GM12878 (cell line): ENCODE measurements around the gene ENTREP3. TPM values are rescaled to one million over a fixed set of nuclear protein-coding genes. Genes with fewer than 3 reads are reported as not detected.

Source experiments
- BCL11A ChIP-seq: IDR thresholded peaks from 2 replicates; pipeline ENCODE4 v1.6.1; 2011; ENCODE audit warnings: low read depth, low read length
- CREM ChIP-seq: IDR thresholded peaks from 2 replicates; pipeline ENCODE4 v1.6.1; 2014; ENCODE audit warnings: antibody characterized with exemption, low read depth
- ESRRA ChIP-seq: IDR thresholded peaks from 2 replicates; pipeline ENCODE4 v1.6.1; 2012; ENCODE audit warnings: mild to moderate bottlenecking, low read length, improper control_type of control experiment
- FOXK2 ChIP-seq: fragments of 450-650 bp; IDR thresholded peaks from 2 replicates; pipeline ENCODE4 v1.6.1; 2017; ENCODE audit warnings: mild to moderate bottlenecking, moderate library complexity
- GATAD2B ChIP-seq: fragments of 450-650 bp; conservative IDR thresholded peaks from 2 replicates; pipeline ENCODE4 v1.6.1; 2017; ENCODE audit warnings: low read depth, mild to moderate bottlenecking, moderate library complexity
- HDGF ChIP-seq: fragments of 450-650 bp; IDR thresholded peaks from 2 replicates; pipeline ENCODE4 v1.6.1; 2016; ENCODE audit warnings: antibody characterized with exemption
- LARP7 ChIP-seq: fragments of 450-650 bp; IDR thresholded peaks from 2 replicates; pipeline ENCODE4 v1.6.1; 2017; ENCODE audit warnings: mild to moderate bottlenecking
- MEF2B ChIP-seq: fragments of 450-650 bp; IDR thresholded peaks from 2 replicates; pipeline ENCODE4 v1.6.1; 2018; ENCODE audit warnings: mild to moderate bottlenecking, moderate library complexity; ENCODE audit not compliant: partially characterized antibody, poor library complexity, severe bottlenecking
- MTA2 ChIP-seq: fragments of 450-650 bp; IDR thresholded peaks from 2 replicates; pipeline ENCODE4 v1.6.1; 2016; ENCODE audit warnings: low read depth, mild to moderate bottlenecking, moderate library complexity
- NFIC ChIP-seq: IDR thresholded peaks from 2 replicates; pipeline ENCODE4 v1.6.1; 2012; ENCODE audit warnings: low read depth, mild to moderate bottlenecking, inconsistent platforms, low read length, moderate library complexity
- NFYB ChIP-seq: IDR thresholded peaks from 2 replicates; pipeline ENCODE4 v1.6.1; 2011; ENCODE audit warnings: low read depth, mild to moderate bottlenecking, low read length, improper control_type of control experiment, moderate library complexity; ENCODE audit not compliant: insufficient read depth
- NR2C1 ChIP-seq: fragments of 450-650 bp; IDR thresholded peaks from 2 replicates; pipeline ENCODE4 v1.6.1; 2017; ENCODE audit warnings: antibody characterized with exemption, mild to moderate bottlenecking, moderate library complexity
- NR2C2 ChIP-seq: IDR thresholded peaks from 2 replicates; pipeline ENCODE4 v1.6.1; 2011; ENCODE audit warnings: borderline replicate concordance, low read depth; ENCODE audit not compliant: control insufficient read depth, insufficient read length
- PAX8 ChIP-seq: fragments of 450-650 bp; IDR thresholded peaks from 2 replicates; pipeline ENCODE4 v1.6.1; 2017; ENCODE audit warnings: mild to moderate bottlenecking, moderate library complexity
- POLR2AphosphoS5 ChIP-seq: IDR thresholded peaks from 2 replicates; pipeline ENCODE4 v1.6.1; 2011; ENCODE audit warnings: mild to moderate bottlenecking, low read length, inconsistent platforms
- RBBP5 ChIP-seq: fragments of 200-600 bp; sonication (generic); conservative IDR thresholded peaks from 2 replicates; pipeline ENCODE4 v1.6.1; 2016
- RELA ChIP-seq: fragments of 450-650 bp; IDR thresholded peaks from 2 replicates; pipeline ENCODE4 v1.8.0; 2014; ENCODE audit warnings: borderline replicate concordance; ENCODE audit not compliant: partially characterized antibody
- SPI1 ChIP-seq: IDR thresholded peaks from 2 replicates; pipeline ENCODE4 v1.6.1; 2011; ENCODE audit warnings: low read depth, mild to moderate bottlenecking, low read length, moderate library complexity, borderline replicate concordance; ENCODE audit not compliant: insufficient read depth
- SREBF2 ChIP-seq: IDR thresholded peaks from 2 replicates; pipeline ENCODE4 v1.6.1; 2012; ENCODE audit warnings: mild to moderate bottlenecking, low read length
- polyA plus RNA-seq, 11 experiments: library from polyadenylated mRNA; depleted of rRNA in 4 of 11; unstranded in 6 of 11; stranded (reverse) in 5 of 11; fragments of >200 nt; fragmentation: Nextera tagmentation in 4 of 11; fragmentation: Illumina TruSeq in 1 of 11; extraction: Ambion mirVana in 4 of 11; extraction: Trizol in 1 of 11; gene quantifications; 1 replicate in 1 of 11; 2 replicates in 10 of 11; pipeline versions ENCODE4 v1.2.1 to v1.2.3, GENCODE V29; 2011 to 2016; ENCODE audit warnings: inconsistent platforms in 2 of 11, missing spikeins in 2 of 11, low read depth in 1 of 11
- total RNA-seq, 4 experiments: library from RNA; depleted of rRNA in 3 of 4; stranded (reverse); fragments of >200 nt in 3 of 4; fragmentation: Illumina TruSeq in 1 of 4; extraction: Trizol in 1 of 4; gene quantifications; 2 replicates each; pipeline versions ENCODE4 v1.2.1 to v1.2.3, GENCODE V29; 2013 to 2021
- TF ChIP-seq, protein P1 (sequence below): fragments of 450-650 bp; IDR thresholded peaks from 2 replicates; pipeline ENCODE4 v1.6.1; 2017; ENCODE audit warnings: antibody characterized with exemption, mild to moderate bottlenecking, moderate library complexity
- TF ChIP-seq, protein P2 (sequence below): IDR thresholded peaks from 2 replicates; pipeline ENCODE4 v1.6.1; 2011; ENCODE audit warnings: borderline replicate concordance, low read depth, mild to moderate bottlenecking, moderate library complexity, low read length; ENCODE audit not compliant: insufficient read depth, poor library complexity, severe bottlenecking
- TF ChIP-seq, protein P3 (sequence below): fragments of 450-650 bp; IDR thresholded peaks from 2 replicates; pipeline ENCODE4 v1.6.1; 2017; ENCODE audit warnings: mild to moderate bottlenecking
- TF ChIP-seq, protein P4 (sequence below): fragments of 450-650 bp; IDR thresholded peaks from 2 replicates; pipeline ENCODE4 v1.6.1; 2017; ENCODE audit warnings: low read depth, mild to moderate bottlenecking, moderate library complexity

ENTREP3 gene
- total and polyA plus RNA-seq, 10 of the 15 experiments (the other 5 are each of a cell fraction or from before 2014, with no cell fraction given): 1.7 to 31.8 (median 3.9) TPM

DNA sequence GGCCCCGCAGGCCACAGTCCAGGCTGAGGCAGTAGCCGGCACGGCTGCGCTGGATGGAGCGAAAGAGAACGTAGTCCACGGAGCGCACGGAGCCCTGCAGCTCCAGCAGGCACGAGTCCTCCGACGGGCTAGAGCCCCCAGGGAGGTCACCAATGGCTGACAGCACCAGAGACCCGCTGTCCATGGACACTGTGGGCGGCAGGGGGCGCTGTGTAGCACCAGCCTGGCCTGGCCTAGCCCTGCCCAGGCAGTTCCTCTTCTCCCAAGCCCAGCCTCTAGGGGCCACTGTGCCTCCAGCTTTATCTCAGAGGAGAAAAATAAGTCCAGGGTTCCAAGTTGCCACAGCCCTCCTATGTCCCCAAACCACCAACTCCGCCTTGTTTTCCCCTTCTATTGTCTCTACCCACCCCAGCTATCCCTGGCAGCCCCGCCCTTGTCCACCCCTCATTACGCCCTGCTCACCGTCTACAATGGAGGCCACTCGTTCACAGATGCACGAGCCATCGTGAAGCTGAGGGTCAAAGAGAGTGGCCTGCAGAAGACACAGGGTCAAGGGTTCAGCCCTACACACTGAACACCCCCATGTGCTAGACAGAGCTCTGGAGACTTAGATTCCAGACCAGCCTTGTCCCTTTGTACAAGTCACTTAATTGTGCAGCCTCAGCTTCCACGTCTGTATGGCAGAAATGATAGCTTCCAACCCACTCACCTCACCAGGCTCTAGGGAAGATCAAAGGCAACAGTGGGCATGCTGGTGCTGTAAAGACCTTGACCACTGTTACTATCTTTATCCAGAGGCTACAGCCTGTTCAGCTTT is 4.4 kb downstream of the ENTREP3 start (continued):
- TF ChIP-seq, protein P1, sequence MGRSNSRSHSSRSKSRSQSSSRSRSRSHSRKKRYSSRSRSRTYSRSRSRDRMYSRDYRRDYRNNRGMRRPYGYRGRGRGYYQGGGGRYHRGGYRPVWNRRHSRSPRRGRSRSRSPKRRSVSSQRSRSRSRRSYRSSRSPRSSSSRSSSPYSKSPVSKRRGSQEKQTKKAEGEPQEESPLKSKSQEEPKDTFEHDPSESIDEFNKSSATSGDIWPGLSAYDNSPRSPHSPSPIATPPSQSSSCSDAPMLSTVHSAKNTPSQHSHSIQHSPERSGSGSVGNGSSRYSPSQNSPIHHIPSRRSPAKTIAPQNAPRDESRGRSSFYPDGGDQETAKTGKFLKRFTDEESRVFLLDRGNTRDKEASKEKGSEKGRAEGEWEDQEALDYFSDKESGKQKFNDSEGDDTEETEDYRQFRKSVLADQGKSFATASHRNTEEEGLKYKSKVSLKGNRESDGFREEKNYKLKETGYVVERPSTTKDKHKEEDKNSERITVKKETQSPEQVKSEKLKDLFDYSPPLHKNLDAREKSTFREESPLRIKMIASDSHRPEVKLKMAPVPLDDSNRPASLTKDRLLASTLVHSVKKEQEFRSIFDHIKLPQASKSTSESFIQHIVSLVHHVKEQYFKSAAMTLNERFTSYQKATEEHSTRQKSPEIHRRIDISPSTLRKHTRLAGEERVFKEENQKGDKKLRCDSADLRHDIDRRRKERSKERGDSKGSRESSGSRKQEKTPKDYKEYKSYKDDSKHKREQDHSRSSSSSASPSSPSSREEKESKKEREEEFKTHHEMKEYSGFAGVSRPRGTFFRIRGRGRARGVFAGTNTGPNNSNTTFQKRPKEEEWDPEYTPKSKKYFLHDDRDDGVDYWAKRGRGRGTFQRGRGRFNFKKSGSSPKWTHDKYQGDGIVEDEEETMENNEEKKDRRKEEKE: no peak
- TF ChIP-seq, protein P2, sequence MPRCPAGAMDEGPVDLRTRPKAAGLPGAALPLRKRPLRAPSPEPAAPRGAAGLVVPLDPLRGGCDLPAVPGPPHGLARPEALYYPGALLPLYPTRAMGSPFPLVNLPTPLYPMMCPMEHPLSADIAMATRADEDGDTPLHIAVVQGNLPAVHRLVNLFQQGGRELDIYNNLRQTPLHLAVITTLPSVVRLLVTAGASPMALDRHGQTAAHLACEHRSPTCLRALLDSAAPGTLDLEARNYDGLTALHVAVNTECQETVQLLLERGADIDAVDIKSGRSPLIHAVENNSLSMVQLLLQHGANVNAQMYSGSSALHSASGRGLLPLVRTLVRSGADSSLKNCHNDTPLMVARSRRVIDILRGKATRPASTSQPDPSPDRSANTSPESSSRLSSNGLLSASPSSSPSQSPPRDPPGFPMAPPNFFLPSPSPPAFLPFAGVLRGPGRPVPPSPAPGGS: no peak
- 0 out of 2 replicates have a peak, but pooled peaks have one; percentile 45 for TF ChIP-seq ESRRA
- TF ChIP-seq NFIC: no peak
- no peak for TF ChIP-seq NR2C2
- TF ChIP-seq PAX8: no peak
- TF ChIP-seq NR2C1: no peak
- 0 out of 2 replicates have a peak, but pooled peaks have one; percentile 20 for TF ChIP-seq CREM
- peak; percentile 76 for TF ChIP-seq MEF2B
- no peak for TF ChIP-seq MTA2
- TF ChIP-seq HDGF: 0 out of 2 replicates have a peak, but pooled peaks have one; percentile 62
- TF ChIP-seq RELA: peak; percentile 60
- TF ChIP-seq GATAD2B: peak; percentile 93
- no peak for TF ChIP-seq BCL11A
- no peak for TF ChIP-seq RBBP5
- no peak for TF ChIP-seq SREBF2
- TF ChIP-seq SPI1: peak; percentile 95
- no peak for TF ChIP-seq FOXK2
- TF ChIP-seq NFYB: no peak
- TF ChIP-seq, protein P3, sequence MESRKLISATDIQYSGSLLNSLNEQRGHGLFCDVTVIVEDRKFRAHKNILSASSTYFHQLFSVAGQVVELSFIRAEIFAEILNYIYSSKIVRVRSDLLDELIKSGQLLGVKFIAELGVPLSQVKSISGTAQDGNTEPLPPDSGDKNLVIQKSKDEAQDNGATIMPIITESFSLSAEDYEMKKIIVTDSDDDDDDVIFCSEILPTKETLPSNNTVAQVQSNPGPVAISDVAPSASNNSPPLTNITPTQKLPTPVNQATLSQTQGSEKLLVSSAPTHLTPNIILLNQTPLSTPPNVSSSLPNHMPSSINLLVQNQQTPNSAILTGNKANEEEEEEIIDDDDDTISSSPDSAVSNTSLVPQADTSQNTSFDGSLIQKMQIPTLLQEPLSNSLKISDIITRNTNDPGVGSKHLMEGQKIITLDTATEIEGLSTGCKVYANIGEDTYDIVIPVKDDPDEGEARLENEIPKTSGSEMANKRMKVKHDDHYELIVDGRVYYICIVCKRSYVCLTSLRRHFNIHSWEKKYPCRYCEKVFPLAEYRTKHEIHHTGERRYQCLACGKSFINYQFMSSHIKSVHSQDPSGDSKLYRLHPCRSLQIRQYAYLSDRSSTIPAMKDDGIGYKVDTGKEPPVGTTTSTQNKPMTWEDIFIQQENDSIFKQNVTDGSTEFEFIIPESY: peak; percentile 36; the same call in 1 of the 2 replicates
- TF ChIP-seq POLR2AphosphoS5: no peak
- TF ChIP-seq LARP7: peak; percentile 80; the same call in 1 of the 2 replicates
- TF ChIP-seq, protein P4, sequence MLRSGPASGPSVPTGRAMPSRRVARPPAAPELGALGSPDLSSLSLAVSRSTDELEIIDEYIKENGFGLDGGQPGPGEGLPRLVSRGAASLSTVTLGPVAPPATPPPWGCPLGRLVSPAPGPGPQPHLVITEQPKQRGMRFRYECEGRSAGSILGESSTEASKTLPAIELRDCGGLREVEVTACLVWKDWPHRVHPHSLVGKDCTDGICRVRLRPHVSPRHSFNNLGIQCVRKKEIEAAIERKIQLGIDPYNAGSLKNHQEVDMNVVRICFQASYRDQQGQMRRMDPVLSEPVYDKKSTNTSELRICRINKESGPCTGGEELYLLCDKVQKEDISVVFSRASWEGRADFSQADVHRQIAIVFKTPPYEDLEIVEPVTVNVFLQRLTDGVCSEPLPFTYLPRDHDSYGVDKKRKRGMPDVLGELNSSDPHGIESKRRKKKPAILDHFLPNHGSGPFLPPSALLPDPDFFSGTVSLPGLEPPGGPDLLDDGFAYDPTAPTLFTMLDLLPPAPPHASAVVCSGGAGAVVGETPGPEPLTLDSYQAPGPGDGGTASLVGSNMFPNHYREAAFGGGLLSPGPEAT: 0 out of 2 replicates have a peak, but pooled peaks have one; percentile 23
